ENCODE data around the gene GDF7.

The GDF7 gene

DNA sequence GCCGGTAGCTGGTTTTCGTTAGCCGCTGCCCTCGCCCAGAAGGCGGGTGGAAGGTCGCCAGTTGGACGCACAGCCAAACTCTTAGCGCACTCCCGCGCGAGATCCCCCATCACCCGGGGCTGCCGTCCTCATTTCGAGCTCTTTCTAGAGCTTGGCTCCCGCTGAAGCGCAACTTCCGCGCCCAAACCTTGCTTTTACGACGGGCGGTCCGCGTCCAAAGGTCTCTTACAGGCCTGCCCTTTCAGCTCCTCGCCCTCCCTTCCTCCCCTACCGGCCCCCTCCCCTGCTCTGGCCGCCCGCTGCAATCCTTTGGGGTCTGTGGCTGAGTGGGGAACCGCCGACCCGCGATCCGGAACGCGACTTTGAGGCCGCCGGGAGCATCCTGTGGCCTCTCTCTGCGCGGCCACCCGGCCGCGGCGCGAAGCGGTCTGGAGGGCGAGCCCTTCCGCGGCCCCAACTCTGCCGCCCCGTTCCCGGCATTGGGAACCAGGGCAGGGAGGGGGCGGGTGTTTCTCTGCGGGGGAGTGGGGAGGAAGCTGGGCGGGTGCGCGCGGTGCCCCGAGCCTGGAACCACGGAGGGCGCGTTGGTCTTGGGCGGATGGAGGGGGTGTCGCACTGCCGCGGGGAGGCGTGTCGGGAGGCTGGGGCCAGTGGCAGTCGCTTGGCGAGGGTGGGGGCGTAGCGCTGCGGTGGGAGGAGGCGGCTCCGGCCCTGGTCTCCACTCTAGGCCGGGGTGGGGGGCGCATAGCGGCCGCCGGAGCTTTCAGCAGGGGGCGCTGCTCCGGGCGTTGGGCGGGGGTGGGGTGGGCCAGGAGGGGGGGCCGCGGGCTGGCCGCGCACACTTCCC lies at the start of gene GDF7:
Gene GDF7, plus strand, starts transcription at position 841 of the 847 bp plus-strand sequence. CDS start 96 bp downstream, outside the sequence.
- no peak for DNase-seq (ENCODE audit: low read depth in 2 of 2)

- DNase-seq (ENCODE audit: low read depth in 2 of 2): no peak
Observed at GRCh38 chr2:20617892-20618467, 49.0 kb upstream of the GDF7 start.

- DNase-seq (ENCODE audit: low read depth in 2 of 2): no peak
Observed at GRCh38 chr2:20618468-20618885, 48.5 kb upstream of the GDF7 start.

GRCh38 chr2:20618886-20619521 lies 47.9 kb upstream of the GDF7 start:
- no peak for DNase-seq (ENCODE audit: low read depth in 2 of 2)

- DNase-seq (ENCODE audit: low read depth in 2 of 2): no peak
Observed at GRCh38 chr2:20619624-20620024, 47.3 kb upstream of the GDF7 start.

DNA sequence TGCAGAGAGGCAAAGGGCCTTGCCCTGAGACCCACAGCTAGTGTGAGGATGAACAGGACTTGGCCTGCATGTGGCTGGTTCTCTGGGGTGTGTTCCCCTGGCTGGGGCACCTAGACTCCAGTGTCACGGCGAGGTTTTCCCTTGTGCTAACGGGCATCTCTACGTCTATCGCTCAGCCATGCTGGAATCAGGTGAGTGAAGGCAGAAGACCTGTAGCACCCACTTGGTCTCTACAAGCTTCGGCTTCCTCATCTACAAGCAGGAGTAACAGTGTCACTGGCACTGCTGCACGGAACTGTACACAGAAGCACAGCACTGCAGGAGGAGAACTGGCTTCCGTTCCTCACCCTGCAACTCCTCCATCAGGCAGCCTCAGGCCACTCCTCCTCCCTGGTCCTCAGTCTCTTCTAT lies 46.7 kb upstream of the GDF7 start:
- no peak for DNase-seq (ENCODE audit: low read depth in 2 of 2)

DNA sequence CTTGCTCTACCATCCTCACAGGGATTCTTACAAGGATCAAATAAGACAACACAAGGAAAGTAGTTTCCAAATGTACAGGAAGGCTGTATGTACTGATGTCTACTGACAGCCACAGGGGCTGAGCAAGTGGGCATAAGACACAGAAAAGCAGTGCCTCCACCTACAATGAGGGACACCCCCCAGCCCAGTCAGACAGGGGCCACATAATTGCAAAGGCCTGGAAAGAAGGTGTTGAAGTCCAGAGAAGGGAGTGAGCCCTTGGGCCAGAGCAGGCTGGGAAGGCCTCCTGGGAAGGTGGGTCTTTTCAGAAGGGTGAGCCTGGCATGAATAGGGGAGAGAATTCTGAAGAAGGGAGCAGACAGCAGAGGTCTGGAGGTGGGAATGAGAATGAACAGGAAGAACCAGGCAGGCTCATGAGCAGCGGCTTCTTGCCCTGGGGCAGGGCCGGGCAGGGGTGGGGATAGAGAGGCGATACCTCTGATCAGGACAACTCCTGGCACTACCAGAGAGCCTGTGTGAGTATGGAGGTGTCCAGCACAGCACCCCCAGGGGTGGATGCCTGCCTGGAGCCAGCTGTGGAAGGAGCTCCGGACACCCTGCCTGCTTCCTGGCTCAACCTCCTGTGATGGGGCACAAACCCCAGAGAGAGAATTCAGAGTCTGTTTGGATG lies 46.1 kb upstream of the GDF7 start:
- DNase-seq (ENCODE audit: low read depth in 2 of 2): no peak

GRCh38 chr2:20621366-20622295 lies 45.3 kb upstream of the GDF7 start:
- no peak for DNase-seq (ENCODE audit: low read depth in 2 of 2)

GRCh38 chr2:20622296-20622686 lies 44.7 kb upstream of the GDF7 start:
- no peak for DNase-seq (ENCODE audit: low read depth in 2 of 2)

DNA sequence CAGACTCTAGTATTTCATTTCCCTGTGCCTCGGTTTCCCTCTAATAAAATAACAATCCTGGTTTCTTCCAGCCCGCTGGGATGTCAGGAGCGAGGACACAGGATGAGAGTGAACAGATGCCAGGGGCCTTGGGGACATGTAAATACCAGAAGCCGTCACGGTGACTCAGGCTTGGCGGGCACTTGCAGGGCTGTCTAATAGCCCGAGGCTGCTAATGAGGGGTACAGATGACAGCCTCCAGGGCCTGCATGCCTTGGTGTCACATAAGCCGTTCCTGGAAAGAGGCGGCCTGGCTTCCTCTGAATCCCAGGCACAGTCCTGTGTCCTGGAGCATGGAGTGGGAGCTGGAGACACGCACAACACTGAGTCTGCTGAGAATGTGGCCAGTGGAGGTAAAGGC lies 44.2 kb upstream of the GDF7 start:
- DNase-seq (ENCODE audit: low read depth in 2 of 2): no peak

- no peak for DNase-seq (ENCODE audit: low read depth in 2 of 2)
Observed at GRCh38 chr2:20623241-20623640, 43.7 kb upstream of the GDF7 start.

- DNase-seq (ENCODE audit: low read depth in 2 of 2): no peak
Observed at GRCh38 chr2:20623741-20624155, 43.2 kb upstream of the GDF7 start.

DNA sequence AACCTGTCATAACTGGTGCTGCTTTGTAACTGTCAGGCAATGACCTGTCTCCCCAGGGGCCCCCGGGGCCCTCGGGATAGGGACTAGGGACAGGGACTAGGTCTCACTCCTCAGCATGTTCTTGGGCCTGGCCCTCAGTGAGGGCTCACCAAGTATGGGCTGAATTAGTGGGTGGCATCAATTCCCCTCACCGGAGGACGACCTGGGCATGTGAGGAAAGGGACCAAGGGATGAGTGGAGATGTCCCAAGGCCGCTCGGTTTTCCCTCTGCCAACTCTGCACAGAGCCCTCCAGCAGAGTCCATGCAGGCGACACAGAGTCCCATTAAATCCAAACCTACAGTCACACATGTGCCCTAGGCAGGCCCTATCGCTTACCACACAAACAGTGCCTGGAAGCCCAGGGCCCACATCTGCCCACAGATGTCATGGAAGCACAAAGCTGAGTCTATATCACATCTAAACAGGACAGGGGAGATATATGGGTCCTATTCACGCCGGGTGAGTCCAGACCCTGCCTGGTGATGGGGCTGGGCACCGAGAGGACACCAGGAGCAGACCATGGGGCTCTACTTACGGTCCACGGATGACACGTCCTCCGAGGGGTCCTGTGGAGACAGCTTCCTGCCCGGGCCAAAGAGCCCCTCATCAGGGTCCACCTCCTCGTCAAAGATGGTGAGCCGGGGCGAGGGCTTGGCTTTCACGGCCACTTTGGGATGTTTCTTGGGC lies 42.6 kb upstream of the GDF7 start:
- no peak for DNase-seq (ENCODE audit: low read depth in 2 of 2)

DNA sequence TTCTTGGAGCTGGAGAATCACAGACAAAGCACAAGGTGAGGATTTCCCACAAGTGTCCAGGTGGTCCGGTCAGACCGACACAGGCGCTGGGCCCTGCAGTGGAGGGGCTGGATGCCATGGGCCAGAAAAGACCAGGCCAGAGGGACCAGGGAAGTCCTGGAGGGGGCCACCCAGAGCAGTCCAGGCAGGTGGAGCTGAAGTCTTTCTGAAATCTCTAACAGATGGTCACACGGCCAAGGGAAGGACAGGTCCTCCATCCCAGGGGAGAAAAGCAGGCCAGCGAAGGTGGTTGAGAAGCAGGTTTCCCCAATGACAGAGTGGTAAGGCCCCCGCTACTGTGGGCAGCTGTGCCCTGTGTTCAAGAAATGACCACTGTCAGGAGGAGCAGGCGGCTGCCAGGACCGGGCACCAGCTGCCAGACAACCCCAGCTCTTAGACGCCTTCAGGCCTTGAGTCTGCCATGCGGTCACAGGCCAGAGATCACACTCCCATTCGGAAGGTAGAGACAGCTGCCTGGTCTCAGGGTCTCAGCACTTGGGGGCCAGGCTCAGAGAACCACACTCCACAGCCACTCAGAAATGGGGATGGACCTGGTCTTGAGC lies 42.0 kb upstream of the GDF7 start:
- no peak for DNase-seq (ENCODE audit: low read depth in 2 of 2)

DNA sequence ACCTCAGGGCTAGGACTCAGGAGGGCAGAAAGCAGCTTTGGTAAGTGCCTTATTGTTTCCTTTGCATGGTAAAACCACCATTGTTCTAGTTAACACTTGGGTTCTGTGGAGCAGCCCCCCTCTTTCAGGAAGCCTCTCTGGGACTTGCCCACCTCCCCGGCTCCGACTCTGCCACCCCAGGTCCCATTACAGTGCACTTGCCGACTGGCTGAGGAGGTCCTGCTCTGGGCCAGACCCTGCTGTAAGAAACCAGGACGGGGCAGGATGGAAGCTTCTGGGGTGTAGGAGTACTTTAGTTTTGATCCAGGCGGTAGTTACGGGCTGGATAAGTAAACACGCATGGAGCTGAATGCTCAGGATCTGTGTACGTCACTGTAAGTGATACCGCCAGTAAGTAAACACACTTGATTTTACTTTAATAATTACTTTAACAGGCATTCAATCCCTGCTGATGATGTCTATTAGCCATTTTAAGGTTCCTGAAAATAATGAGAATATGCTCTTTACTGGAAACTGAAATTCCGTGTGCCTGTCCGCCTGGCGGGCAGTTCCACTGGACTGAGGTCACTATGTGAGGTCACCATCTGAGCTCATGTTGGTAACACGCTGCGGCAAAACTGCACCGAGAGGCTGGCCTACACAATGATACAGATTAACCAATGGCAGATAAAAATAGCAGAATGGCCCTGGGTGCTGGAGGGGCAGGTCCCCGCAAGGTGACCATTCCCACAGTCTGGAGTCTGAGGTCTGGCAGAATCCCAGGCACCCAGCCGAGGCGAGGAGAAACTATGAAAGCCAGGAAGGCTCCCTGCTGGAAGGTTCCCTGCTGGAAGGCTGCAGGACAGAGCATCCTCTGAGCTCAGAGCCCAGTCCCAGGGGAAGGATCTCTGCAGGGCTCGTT lies 41.2 kb upstream of the GDF7 start:
- no peak for DNase-seq (ENCODE audit: low read depth in 2 of 2)

GRCh38 chr2:20626392-20626697 lies 40.6 kb upstream of the GDF7 start:
- no peak for DNase-seq (ENCODE audit: low read depth in 2 of 2)

GRCh38 chr2:20626698-20627513 lies 40.0 kb upstream of the GDF7 start:
- DNase-seq (ENCODE audit: low read depth in 2 of 2): no peak

DNA sequence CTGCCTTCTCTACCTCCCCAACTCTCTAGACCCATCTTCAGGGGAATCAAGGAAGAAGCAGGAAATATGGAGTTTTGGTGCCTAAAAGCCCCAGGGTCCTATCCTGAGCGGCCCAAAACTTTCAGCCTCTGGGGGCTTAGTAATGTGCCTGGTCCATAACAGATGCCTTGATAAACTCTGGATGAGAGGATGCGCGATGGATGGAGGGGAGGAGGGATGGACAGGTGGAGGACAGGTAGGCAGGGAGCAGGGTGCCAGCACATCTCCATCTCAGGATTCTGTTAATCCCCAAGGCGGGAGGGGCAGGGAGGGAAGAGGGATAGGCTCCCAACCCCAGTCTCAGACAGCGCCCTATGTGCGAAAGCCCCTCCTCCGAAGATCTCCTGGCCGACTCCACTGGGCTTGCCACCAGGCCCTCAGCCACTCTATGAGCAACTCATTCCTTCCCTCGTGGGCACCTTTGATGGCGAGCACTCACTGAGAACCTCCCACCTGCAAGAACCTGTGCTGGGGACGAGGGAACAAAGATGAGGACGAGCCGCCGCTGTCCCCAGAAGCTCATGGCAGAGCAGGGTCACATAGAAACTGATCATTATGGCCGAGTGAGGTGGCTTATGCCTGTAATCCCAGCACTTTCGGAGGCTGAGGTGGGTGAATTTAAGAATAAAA lies 39.1 kb upstream of the GDF7 start:
- DNase-seq (ENCODE audit: low read depth in 2 of 2): no peak
